SK-N-SH (cell line): ENCODE results near the gene PHYKPL. TPM values are rescaled to one million over a fixed set of nuclear protein-coding genes. Genes with fewer than 3 reads are reported as not detected.

Source experiments
- CTCF ChIA-PET: fragments of 300-600, 350-600 bp; formaldehyde crosslinking; extraction: SDS; loops from one replicate; lab custom pipeline; 2021; lab: Yijun Ruan, JAX
- POLR2A ChIA-PET: fragments of 350-600 bp; sonication (Branson Sonifier 250); formaldehyde crosslinking; extraction: SDS; loops from one replicate; lab custom pipeline; 2020; ENCODE audit warnings: antibody characterized with exemption, inconsistent platforms; lab: Yijun Ruan, JAX
- DNase-seq: peaks from one replicate; pipeline ENCODE4 v3.0.0; 2012
- H2AFZ ChIP-seq: fragments of 200-600 bp; sonication (generic); 2 replicates; pipeline ENCODE4 v1.8.1; 2016; ENCODE audit warnings: antibody characterized with exemption, mild to moderate bottlenecking, low read depth
- H3F3A ChIP-seq: fragments of 200-600 bp; sonication (generic); replicated peaks from 2 replicates; pipeline ENCODE3; 2016; ENCODE audit warnings: antibody characterized with exemption, mild to moderate bottlenecking; ENCODE audit not compliant: insufficient read depth
- H3K27ac ChIP-seq, 2 experiments: fragments of 200-500 bp in 1 of 2; fragments of 200-600 bp in 1 of 2; sonication (Bioruptor generic) in 1 of 2; sonication (generic), shearing (Covaris generic) in 1 of 2; 2 replicates each; pipeline versions ENCODE4 v1.5.1 to v1.6.1; 2014 to 2016; ENCODE audit warnings: low read depth in 2 of 2, inconsistent platforms in 1 of 2, low read length in 1 of 2, mild to moderate bottlenecking in 1 of 2, mixed read lengths in 1 of 2
- H3K27me3 ChIP-seq: fragments of 200-600 bp; sonication (generic), shearing (Covaris generic); 2 replicates; pipeline ENCODE4 v1.6.1; 2016; ENCODE audit warnings: mixed run types; ENCODE audit not compliant: insufficient read depth
- H3K36me3 ChIP-seq, 2 experiments: fragments of 200-500 bp in 1 of 2; fragments of 200-600 bp in 1 of 2; sonication (Bioruptor generic) in 1 of 2; sonication (generic) in 1 of 2; replicated peaks in 1 of 2; 2 replicates each; pipeline versions ENCODE3 to v1.5.1; 2014 to 2016; ENCODE audit warnings: low read length in 1 of 2, mild to moderate bottlenecking in 1 of 2; ENCODE audit not compliant: insufficient read depth in 2 of 2, control insufficient read depth in 1 of 2
- H3K4me1 ChIP-seq, 2 experiments: fragments of 200-500 bp in 1 of 2; fragments of 200-600 bp in 1 of 2; sonication (Bioruptor generic) in 1 of 2; sonication (generic), shearing (Covaris generic) in 1 of 2; 2 replicates each; pipeline versions ENCODE4 v1.5.1 to v1.6.1; 2014 to 2016; ENCODE audit warnings: low read depth in 1 of 2, low read length in 1 of 2, mixed run types in 1 of 2; ENCODE audit not compliant: insufficient read depth in 2 of 2, control insufficient read depth in 1 of 2
- H3K4me2 ChIP-seq: fragments of 200-600 bp; sonication (generic), shearing (Covaris generic); 2 replicates; pipeline ENCODE4 v1.6.1; 2017; ENCODE audit warnings: mixed run types
- H3K4me3 ChIP-seq, 2 experiments: fragments of 200-500 bp in 1 of 2; fragments of 200-600 bp in 1 of 2; sonication (Bioruptor generic) in 1 of 2; sonication (generic), shearing (Covaris generic) in 1 of 2; 2 replicates each; pipeline versions ENCODE4 v1.5.1 to v1.8.1; 2014 to 2016; ENCODE audit warnings: low read depth in 2 of 2, inconsistent platforms in 1 of 2, low read length in 1 of 2, mild to moderate bottlenecking in 1 of 2, mixed read lengths in 1 of 2, moderate library complexity in 1 of 2
- H3K79me2 ChIP-seq: fragments of 200-600 bp; sonication (generic); 2 replicates; pipeline ENCODE4 v1.8.1; 2017; ENCODE audit warnings: mild to moderate bottlenecking; ENCODE audit not compliant: insufficient read depth
- H3K9ac ChIP-seq: fragments of 200-600 bp; sonication (generic); 2 replicates; pipeline ENCODE4 v1.6.1; 2017; ENCODE audit warnings: mixed run types
- H3K9me2 ChIP-seq: fragments of 200-600 bp; sonication (generic); 2 replicates; pipeline ENCODE4 v1.6.1; 2017; ENCODE audit warnings: mixed run types
- H3K9me3 ChIP-seq: fragments of 200-600 bp; sonication (generic); 2 replicates; pipeline ENCODE4 v1.6.1; 2017; ENCODE audit warnings: mixed run types, mild to moderate bottlenecking, moderate library complexity
- H4K20me1 ChIP-seq: fragments of 200-600 bp; sonication (generic); 2 replicates; pipeline ENCODE4 v1.6.1; 2017; ENCODE audit warnings: mild to moderate bottlenecking, mixed run types; ENCODE audit not compliant: insufficient read depth
- CHD2 ChIP-seq: fragments of 150-350 bp; IDR thresholded peaks from 2 replicates; pipeline ENCODE4 v1.6.1; 2018; ENCODE audit warnings: low read length; ENCODE audit not compliant: partially characterized antibody
- ELF1 ChIP-seq: IDR thresholded peaks from 2 replicates; pipeline ENCODE4 v1.4.0; 2012
- GABPA ChIP-seq: IDR thresholded peaks from 2 replicates; pipeline ENCODE4 v1.4.0; 2012; ENCODE audit warnings: low read depth, mild to moderate bottlenecking
- GATA2 ChIP-seq: sonication (generic); formaldehyde crosslinking; IDR thresholded peaks from 2 replicates; pipeline ENCODE4 v1.5.0; 2020; ENCODE audit warnings: mild to moderate bottlenecking, missing genetic modification reagents
- JUND ChIP-seq: IDR thresholded peaks from 2 replicates; pipeline ENCODE4 v1.4.0; 2012
- MEF2A ChIP-seq: IDR thresholded peaks from 2 replicates; pipeline ENCODE4 v1.4.0; 2012; ENCODE audit warnings: low read depth, borderline replicate concordance
- NFIC ChIP-seq: IDR thresholded peaks from 2 replicates; pipeline ENCODE4 v1.4.0; 2012; ENCODE audit warnings: borderline replicate concordance
- POLR2AphosphoS5 ChIP-seq: IDR thresholded peaks from 2 replicates; pipeline ENCODE4 v1.6.1; 2012; ENCODE audit warnings: low read depth, low read length
- RAD21 ChIP-seq: IDR thresholded peaks from 2 replicates; pipeline ENCODE4 v1.6.1; 2012; ENCODE audit warnings: mild to moderate bottlenecking, low read length
- RCOR1 ChIP-seq: fragments of 150-350 bp; IDR thresholded peaks from 2 replicates; pipeline ENCODE4 v1.6.1; 2017; ENCODE audit warnings: antibody characterized with exemption, low read length
- RFX5 ChIP-seq: IDR thresholded peaks from 2 replicates; pipeline ENCODE4 v1.6.1; 2012; ENCODE audit warnings: mild to moderate bottlenecking, improper control_type of control experiment, low read length
- TAF1 ChIP-seq: IDR thresholded peaks from 2 replicates; pipeline ENCODE4 v1.6.1; 2012; ENCODE audit warnings: low read depth, mild to moderate bottlenecking, low read length, moderate library complexity, borderline replicate concordance
- TEAD4 ChIP-seq: IDR thresholded peaks from 2 replicates; pipeline ENCODE4 v1.4.0; 2012; ENCODE audit warnings: mild to moderate bottlenecking, borderline replicate concordance; ENCODE audit not compliant: insufficient read depth
- WGBS: methylation state at CpG from one replicate; pipeline ENCODE4 v1.1.6; 2017; ENCODE audit warnings: low lambda C conversion rate; 5-methylcytosine and 5-hydroxymethylcytosine counted together
- polyA plus RNA-seq, 3 experiments: library from polyadenylated mRNA; depleted of rRNA; stranded (reverse); fragments of >200 nt; gene quantifications; 2 replicates each; pipeline ENCODE4 v1.2.3, GENCODE V29; 2012
- TF ChIP-seq, protein P1 (sequence below): IDR thresholded peaks from 2 replicates; pipeline ENCODE4 v1.4.0; 2012; ENCODE audit warnings: low read depth, borderline replicate concordance
- TF ChIP-seq, protein P2 (sequence below): IDR thresholded peaks from 2 replicates; pipeline ENCODE4 v1.4.0; 2012; ENCODE audit warnings: low read depth
- TF ChIP-seq, protein P3 (sequence below): IDR thresholded peaks from 2 replicates; pipeline ENCODE4 v1.4.0; 2012; ENCODE audit warnings: low read depth, borderline replicate concordance
- TF ChIP-seq, protein P4 (sequence below): IDR thresholded peaks from 2 replicates; pipeline ENCODE4; 2012

PHYKPL gene
- polyA plus RNA-seq, 1 of the 3 experiments (the other 2 are of a cell fraction), result 46.8 TPM

DNA sequence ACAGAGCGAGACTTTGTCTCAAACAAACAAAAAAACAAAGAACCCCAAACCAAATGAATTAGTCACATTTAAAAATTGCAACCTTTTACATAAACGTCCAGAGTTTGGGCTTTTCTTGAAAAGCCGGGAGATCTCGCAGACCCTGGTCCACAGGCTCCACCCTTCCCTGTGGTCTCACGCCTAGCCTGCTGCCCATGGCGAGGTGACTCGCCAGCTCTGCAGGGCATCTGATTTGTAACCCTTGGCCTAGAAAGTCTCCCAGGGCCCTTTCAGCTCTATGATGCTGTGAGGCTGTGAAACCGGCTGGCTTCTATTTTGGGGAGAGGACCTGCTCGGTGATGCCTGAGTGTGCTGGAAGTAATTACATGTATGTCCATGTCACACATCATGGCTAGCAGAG, 44.7 kb upstream of the PHYKPL start (continued):
- TF ChIP-seq GATA2 (CRISPR knock-in tag), result no peak
- no peak for TF ChIP-seq CHD2

DNA sequence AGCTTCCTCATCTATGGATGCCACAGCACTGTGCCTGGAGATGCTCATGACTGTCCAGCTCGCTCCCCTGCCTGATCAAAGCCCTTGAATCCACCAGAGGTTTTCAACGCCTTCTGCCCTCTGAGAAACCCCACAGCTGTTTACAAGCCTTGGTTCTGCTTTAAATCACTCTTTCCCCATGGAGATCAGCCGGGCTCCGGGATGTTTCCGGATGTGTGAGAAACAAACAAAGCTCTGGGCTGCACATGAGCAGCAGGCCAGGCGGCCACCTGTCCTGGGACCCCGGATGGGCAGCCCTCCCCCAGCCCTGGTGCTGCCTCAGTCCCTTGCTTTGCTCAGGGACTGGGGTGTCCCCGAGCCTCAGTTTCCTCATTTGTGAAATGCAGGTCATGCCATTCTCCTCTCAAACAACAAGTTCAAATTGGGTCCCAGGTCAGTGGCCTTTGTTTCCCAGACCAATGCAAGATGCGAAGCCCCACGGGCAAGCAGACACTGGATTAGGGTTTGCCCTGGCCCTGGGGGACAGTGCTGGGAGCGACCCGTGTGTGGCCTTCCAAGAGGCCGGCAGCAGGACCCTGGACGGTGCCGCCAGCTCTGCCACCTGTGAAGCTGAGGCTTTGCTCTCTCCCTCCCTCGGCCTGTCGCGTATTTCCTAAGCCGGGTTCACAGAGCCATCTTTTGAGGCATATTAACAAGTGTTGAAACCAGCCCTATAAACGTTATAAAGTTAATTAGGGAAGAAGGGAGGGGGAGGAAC, 42.4 kb upstream of the PHYKPL start:
- TF ChIP-seq RFX5, result no peak
- TF ChIP-seq JUND, result no peak
- no peak for TF ChIP-seq RAD21
- no peak for TF ChIP-seq MEF2A
- TF ChIP-seq GATA2 (CRISPR knock-in tag), result no peak
- no peak for TF ChIP-seq TAF1
- TF ChIP-seq, protein P1, sequence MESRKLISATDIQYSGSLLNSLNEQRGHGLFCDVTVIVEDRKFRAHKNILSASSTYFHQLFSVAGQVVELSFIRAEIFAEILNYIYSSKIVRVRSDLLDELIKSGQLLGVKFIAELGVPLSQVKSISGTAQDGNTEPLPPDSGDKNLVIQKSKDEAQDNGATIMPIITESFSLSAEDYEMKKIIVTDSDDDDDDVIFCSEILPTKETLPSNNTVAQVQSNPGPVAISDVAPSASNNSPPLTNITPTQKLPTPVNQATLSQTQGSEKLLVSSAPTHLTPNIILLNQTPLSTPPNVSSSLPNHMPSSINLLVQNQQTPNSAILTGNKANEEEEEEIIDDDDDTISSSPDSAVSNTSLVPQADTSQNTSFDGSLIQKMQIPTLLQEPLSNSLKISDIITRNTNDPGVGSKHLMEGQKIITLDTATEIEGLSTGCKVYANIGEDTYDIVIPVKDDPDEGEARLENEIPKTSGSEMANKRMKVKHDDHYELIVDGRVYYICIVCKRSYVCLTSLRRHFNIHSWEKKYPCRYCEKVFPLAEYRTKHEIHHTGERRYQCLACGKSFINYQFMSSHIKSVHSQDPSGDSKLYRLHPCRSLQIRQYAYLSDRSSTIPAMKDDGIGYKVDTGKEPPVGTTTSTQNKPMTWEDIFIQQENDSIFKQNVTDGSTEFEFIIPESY, result no peak
- TF ChIP-seq GABPA, result no peak
- Histone ChIP-seq H3K27me3 (no peaks in the 10 kb centered on the region), H3K9me3 (no peaks in the 10 kb centered on the region), H3K79me2 (no peaks in the 10 kb centered on the region), H3K4me2 (no peak overlapping the region), H4K20me1 (no peaks in the 10 kb centered on the region), H3K9ac (no peak overlapping the region), H2AFZ (no peak overlapping the region), H3K9me2 (no peaks in the 10 kb centered on the region), H3K4me1 (peaks cover 0 to 15% of the 10 kb centered on the region in 2 experiments; a peak in 1 of 4 replicates), H3K36me3 (no peaks in the 10 kb centered on the region), H3F3A (no peaks in the 10 kb centered on the region), H3K4me3 (no peak overlapping the region), H3K27ac (no peak overlapping the region; a peak in 1 of 4 replicates)
- ChIA-PET CTCF (interaction anchor here (0.6 to 3.0 kb wide), 5 partner anchors 9 to 315 kb away, joined by 3 to 20 read pairs (median 10); partner anchors contain the start of gene COL23A1), POLR2A (no interaction called here)
- DNase-seq, result no peak
- WGBS, result 65% methylated on average over 12 of the region's 20 CpGs

DNA sequence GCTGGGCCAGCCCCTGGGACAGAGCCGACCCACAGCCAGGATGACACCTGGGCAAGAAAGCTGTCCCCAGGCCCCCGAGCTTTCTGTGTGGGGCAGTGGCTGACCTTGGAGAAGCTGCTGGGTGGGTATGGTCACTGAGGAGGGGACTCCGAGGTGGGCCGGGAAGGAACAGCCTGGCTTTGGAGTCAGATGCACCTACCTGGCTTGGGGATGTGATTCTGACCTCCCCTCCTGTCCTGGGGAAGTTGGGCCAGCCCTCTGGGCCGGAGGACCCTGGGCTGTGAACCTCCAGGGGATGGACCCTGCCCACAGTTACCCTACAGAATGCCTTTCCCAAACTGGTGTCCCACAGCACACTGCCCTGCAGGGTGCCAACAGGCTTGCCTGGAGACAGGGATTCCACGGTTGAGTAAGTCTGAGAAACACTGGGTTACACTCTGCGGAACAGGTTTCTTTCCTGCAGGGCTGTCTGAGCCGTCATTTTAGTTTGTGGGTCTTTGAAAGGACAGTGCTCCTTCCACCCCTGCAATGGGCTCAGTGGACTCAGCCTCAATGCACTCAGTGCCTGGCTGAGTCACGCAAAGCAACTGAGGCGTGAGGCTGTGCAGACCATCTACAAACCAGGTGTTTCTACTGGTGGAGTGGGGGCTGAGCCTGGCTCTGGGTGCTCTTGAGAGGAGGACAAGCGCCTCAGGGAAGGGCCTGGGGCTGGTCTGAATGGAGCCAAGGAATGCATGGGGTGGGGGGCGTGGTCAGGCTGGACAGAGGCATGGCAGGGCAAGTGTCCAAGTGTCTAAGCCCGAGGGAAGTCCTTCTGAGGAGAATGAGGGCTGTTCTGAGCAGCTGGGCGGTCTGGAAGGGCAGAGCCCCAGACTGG, 41.3 kb upstream of the PHYKPL start:
- H3K9me3 ChIP-seq, result no peaks in the 10 kb centered on the region
- no peaks in the 10 kb centered on the region for H3K27me3 ChIP-seq
- no peaks in the 10 kb centered on the region for H4K20me1 ChIP-seq
- no peak overlapping the region for H2AFZ ChIP-seq
- H3K79me2 ChIP-seq, result no peaks in the 10 kb centered on the region
- H3K9ac ChIP-seq, result no peak overlapping the region
- no peak for DNase-seq
- H3F3A ChIP-seq, result no peaks in the 10 kb centered on the region
- H3K36me3 ChIP-seq, result no peaks in the 10 kb centered on the region
- no peak overlapping the region for H3K4me3 ChIP-seq
- peaks cover 0 to 6% of the 10 kb centered on the region in 2 experiments; a peak in 1 of 4 replicates for H3K4me1 ChIP-seq
- 44% methylated on average over 8 of the region's 14 CpGs for WGBS
- H3K9me2 ChIP-seq, result no peaks in the 10 kb centered on the region
- no peak overlapping the region for H3K4me2 ChIP-seq
- POLR2A ChIA-PET, result no interaction called here
- no peak overlapping the region; a peak in 1 of 4 replicates for H3K27ac ChIP-seq
- CTCF ChIA-PET, result interaction anchor here (2.2 to 3.0 kb wide), 3 partner anchors 10 to 316 kb away, joined by 10 to 20 read pairs (median 11); partner anchors contain the start of gene COL23A1
- TF ChIP-seq RCOR1 (no peak), NFIC (no peak), TAF1 (no peak), TEAD4 (no peak), JUND (no peak), ELF1 (no peak), POLR2AphosphoS5 (no peak), GATA2 (CRISPR knock-in tag) (no peak)
- TF ChIP-seq, protein P2, sequence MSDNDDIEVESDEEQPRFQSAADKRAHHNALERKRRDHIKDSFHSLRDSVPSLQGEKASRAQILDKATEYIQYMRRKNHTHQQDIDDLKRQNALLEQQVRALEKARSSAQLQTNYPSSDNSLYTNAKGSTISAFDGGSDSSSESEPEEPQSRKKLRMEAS, result no peak
- TF ChIP-seq, protein P3, sequence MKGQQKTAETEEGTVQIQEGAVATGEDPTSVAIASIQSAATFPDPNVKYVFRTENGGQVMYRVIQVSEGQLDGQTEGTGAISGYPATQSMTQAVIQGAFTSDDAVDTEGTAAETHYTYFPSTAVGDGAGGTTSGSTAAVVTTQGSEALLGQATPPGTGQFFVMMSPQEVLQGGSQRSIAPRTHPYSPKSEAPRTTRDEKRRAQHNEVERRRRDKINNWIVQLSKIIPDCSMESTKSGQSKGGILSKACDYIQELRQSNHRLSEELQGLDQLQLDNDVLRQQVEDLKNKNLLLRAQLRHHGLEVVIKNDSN, result no peak
- TF ChIP-seq, protein P4, sequence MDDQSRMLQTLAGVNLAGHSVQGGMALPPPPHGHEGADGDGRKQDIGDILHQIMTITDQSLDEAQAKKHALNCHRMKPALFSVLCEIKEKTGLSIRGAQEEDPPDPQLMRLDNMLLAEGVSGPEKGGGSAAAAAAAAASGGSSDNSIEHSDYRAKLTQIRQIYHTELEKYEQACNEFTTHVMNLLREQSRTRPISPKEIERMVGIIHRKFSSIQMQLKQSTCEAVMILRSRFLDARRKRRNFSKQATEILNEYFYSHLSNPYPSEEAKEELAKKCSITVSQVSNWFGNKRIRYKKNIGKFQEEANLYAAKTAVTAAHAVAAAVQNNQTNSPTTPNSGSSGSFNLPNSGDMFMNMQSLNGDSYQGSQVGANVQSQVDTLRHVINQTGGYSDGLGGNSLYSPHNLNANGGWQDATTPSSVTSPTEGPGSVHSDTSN, result no peak
- TF ChIP-seq, protein P1, result no peak
